ENCODE results near the gene RNPC3.

DNA sequence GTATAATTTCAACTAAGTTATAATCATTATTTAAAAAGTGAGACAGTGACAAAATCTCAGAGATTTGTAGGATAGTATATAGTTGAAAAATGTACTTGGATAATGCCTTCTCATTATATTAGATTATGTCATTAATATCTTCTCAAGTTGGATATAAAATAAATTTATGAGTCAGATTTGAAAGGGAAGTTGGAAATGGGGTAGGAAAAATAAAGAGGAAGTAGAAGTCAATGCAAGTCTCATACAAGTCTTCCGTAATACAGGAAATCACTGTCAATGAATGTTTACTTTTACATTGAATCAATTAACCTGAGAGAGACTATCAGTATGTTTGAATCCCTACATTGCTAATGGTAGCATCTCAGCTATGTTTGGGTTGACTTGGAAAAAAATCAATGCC is 16.2 kb upstream of the RNPC3 start:
- TF ChIP-seq, protein P1, sequence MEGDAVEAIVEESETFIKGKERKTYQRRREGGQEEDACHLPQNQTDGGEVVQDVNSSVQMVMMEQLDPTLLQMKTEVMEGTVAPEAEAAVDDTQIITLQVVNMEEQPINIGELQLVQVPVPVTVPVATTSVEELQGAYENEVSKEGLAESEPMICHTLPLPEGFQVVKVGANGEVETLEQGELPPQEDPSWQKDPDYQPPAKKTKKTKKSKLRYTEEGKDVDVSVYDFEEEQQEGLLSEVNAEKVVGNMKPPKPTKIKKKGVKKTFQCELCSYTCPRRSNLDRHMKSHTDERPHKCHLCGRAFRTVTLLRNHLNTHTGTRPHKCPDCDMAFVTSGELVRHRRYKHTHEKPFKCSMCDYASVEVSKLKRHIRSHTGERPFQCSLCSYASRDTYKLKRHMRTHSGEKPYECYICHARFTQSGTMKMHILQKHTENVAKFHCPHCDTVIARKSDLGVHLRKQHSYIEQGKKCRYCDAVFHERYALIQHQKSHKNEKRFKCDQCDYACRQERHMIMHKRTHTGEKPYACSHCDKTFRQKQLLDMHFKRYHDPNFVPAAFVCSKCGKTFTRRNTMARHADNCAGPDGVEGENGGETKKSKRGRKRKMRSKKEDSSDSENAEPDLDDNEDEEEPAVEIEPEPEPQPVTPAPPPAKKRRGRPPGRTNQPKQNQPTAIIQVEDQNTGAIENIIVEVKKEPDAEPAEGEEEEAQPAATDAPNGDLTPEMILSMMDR (IDR thresholded peaks at IDR 0.05; ENCODE audit: poor library complexity, severe bottlenecking) = no peak
- TF ChIP-seq POLR2AphosphoS5 (IDR thresholded peaks at IDR 0.05) (no peak), TAF1 (IDR thresholded peaks at IDR 0.05; ENCODE audit: low read depth) (no peak), EP300 (conservative IDR thresholded peaks at IDR 0.05; ENCODE audit: poor library complexity, severe bottlenecking) (no peak), EZH2 (IDR thresholded peaks at IDR 0.05; ENCODE audit: borderline replicate concordance, insufficient read depth, low read length, poor library complexity, severe bottlenecking) (no peak), SMC3 (conservative IDR thresholded peaks at IDR 0.05; ENCODE audit: poor library complexity) (no peak), RAD21 (conservative IDR thresholded peaks at IDR 0.05) (no peak)
- TF ChIP-seq, protein P2, sequence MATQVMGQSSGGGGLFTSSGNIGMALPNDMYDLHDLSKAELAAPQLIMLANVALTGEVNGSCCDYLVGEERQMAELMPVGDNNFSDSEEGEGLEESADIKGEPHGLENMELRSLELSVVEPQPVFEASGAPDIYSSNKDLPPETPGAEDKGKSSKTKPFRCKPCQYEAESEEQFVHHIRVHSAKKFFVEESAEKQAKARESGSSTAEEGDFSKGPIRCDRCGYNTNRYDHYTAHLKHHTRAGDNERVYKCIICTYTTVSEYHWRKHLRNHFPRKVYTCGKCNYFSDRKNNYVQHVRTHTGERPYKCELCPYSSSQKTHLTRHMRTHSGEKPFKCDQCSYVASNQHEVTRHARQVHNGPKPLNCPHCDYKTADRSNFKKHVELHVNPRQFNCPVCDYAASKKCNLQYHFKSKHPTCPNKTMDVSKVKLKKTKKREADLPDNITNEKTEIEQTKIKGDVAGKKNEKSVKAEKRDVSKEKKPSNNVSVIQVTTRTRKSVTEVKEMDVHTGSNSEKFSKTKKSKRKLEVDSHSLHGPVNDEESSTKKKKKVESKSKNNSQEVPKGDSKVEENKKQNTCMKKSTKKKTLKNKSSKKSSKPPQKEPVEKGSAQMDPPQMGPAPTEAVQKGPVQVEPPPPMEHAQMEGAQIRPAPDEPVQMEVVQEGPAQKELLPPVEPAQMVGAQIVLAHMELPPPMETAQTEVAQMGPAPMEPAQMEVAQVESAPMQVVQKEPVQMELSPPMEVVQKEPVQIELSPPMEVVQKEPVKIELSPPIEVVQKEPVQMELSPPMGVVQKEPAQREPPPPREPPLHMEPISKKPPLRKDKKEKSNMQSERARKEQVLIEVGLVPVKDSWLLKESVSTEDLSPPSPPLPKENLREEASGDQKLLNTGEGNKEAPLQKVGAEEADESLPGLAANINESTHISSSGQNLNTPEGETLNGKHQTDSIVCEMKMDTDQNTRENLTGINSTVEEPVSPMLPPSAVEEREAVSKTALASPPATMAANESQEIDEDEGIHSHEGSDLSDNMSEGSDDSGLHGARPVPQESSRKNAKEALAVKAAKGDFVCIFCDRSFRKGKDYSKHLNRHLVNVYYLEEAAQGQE (IDR thresholded peaks at IDR 0.05; ENCODE audit: borderline replicate concordance) = no peak
